ENCODE data around the gene SART1.

DNA sequence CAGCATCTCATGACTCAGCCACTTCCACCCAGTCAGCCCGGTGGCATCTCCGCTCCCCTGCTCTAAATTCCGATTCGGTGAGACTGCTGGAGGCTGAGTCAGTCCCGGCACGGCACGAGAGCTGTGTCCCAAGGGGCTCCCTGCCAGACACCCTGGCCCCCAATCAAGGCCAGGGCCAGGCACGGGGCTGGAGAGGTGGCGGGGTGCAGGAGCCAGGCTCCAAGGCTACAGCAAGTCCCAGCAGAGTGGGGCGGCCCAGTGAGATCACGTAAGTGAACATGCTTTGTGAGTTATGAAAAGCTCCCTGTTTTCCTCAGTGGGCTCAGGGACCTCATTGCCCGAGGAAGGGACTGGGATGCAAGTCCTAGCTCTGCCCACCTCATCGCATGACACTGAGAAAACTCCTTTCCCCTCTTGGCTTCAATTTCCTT lies 45.7 kb upstream of the SART1 start:
- TF ChIP-seq POLR2AphosphoS5 (IDR thresholded peaks at IDR 0.05; ENCODE audit: low read depth, low read length) = no peak
- TF ChIP-seq, protein P1, sequence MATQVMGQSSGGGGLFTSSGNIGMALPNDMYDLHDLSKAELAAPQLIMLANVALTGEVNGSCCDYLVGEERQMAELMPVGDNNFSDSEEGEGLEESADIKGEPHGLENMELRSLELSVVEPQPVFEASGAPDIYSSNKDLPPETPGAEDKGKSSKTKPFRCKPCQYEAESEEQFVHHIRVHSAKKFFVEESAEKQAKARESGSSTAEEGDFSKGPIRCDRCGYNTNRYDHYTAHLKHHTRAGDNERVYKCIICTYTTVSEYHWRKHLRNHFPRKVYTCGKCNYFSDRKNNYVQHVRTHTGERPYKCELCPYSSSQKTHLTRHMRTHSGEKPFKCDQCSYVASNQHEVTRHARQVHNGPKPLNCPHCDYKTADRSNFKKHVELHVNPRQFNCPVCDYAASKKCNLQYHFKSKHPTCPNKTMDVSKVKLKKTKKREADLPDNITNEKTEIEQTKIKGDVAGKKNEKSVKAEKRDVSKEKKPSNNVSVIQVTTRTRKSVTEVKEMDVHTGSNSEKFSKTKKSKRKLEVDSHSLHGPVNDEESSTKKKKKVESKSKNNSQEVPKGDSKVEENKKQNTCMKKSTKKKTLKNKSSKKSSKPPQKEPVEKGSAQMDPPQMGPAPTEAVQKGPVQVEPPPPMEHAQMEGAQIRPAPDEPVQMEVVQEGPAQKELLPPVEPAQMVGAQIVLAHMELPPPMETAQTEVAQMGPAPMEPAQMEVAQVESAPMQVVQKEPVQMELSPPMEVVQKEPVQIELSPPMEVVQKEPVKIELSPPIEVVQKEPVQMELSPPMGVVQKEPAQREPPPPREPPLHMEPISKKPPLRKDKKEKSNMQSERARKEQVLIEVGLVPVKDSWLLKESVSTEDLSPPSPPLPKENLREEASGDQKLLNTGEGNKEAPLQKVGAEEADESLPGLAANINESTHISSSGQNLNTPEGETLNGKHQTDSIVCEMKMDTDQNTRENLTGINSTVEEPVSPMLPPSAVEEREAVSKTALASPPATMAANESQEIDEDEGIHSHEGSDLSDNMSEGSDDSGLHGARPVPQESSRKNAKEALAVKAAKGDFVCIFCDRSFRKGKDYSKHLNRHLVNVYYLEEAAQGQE (IDR thresholded peaks at IDR 0.05; ENCODE audit: insufficient read depth in 1 of 2, low read depth in 2 of 2, low read length in 2 of 2) = no peak
- no peak for TF ChIP-seq SIN3A (IDR thresholded peaks at IDR 0.05; ENCODE audit: borderline replicate concordance, insufficient read depth, low read length)

All from PFSK-1 (cell line).